GM21360 (cell line): ENCODE data around the gene SUMF2.
"Not testable (repeated sequence)": the region's sequence is repeated elsewhere in the genome, so short reads cannot be mapped to it uniquely, and the experiment has no call there.

Experiments used
- ATAC-seq: cut with Tn5 transposase; IDR thresholded peaks from one replicate; pipeline ENCODE4 v1.9.1; 2021; ENCODE audit warnings: mild to moderate bottlenecking, moderate library complexity; ENCODE audit not compliant: unreplicated experiment

SUMF2 gene

GRCh38 chr7:56053993-56054392, 10.1 kb upstream of the SUMF2 start:
- ATAC-seq: no peak

GRCh38 chr7:56062382-56062781, 1.7 kb upstream of the SUMF2 start:
- no peak for ATAC-seq

- ATAC-seq: no peak
These were observed 595 bp upstream of the SUMF2 start for GRCh38 chr7:56063500-56063881.

GRCh38 chr7:56066376-56066775, 2.3 kb downstream of the SUMF2 start:
- ATAC-seq: not testable (repeated sequence)

- ATAC-seq: peak; percentile 74
These were observed 10.3 kb downstream of the SUMF2 start for GRCh38 chr7:56074371-56074791.

DNA sequence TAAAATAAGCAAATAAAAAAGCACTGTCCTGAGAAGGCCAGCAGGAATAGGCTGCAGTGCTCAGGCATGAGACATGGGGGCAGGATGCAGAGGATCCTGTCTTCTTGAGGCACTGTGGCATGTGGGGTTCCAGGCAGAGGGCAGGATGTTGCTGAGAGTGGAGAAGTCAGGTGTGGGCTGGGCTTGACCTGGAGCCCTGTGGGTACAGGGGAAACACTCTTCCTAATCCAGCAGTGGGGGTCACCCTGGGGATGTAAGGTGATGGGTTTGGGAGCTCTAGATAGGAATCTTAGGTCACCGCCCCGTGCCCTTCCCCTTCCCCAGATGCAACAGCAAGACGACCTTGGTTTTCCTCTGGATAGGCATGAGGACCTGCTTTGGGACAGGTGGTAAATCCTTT, 13.6 kb downstream of the SUMF2 start:
- ATAC-seq: no peak

GRCh38 chr7:56078196-56078595, 14.1 kb downstream of the SUMF2 start:
- no peak for ATAC-seq

- no peak for ATAC-seq
These were observed 15.5 kb downstream of the SUMF2 start for GRCh38 chr7:56079450-56080185.

GRCh38 chr7:56080726-56081435, 16.8 kb downstream of the SUMF2 start:
- not testable (repeated sequence) for ATAC-seq

GRCh38 chr7:56081626-56082340, 17.7 kb downstream of the SUMF2 start:
- no peak for ATAC-seq

- no peak for ATAC-seq
These were observed 19.2 kb downstream of the SUMF2 start for GRCh38 chr7:56083150-56083785.

DNA sequence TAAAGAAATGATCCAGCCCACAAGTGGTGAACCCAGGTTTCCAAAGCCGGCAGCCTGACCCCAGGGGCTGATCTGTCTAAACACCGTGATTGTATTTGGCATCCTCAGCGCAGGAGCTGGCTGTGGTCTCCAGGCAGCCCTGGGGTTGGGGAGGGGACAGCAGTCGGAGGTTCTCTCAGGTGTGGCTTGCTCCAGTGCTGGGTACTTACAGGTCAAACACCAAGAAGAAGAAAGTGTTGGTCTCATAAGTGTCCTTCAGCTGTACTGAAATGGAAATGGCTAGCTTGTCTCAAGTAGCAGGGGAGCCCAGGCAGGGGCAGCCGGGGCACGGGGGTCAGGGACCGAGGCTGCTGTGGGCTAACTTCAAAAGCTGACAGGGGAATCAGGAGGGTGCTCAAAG, 22.7 kb downstream of the SUMF2 start:
- ATAC-seq: no peak

DNA sequence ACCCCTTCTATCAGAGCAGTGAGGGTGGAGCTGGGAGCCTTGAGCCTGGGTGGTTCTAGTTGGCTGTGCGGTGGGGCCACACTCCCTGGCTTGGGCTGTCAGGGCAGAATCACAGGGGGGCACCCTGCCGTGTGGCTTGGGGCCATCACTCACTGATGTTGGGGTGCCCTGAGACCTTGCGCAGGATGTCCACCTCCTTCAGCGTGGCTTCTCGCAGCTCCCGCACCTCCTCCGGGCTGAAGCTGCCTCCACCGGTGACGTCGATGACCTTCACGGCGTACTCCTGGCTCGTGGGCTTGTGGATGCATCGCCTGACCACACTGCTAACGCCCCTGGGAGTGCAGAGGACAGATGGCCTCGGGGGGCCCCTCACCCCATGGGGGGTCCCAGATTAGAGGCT, 23.4 kb downstream of the SUMF2 start:
- no peak for ATAC-seq

DNA sequence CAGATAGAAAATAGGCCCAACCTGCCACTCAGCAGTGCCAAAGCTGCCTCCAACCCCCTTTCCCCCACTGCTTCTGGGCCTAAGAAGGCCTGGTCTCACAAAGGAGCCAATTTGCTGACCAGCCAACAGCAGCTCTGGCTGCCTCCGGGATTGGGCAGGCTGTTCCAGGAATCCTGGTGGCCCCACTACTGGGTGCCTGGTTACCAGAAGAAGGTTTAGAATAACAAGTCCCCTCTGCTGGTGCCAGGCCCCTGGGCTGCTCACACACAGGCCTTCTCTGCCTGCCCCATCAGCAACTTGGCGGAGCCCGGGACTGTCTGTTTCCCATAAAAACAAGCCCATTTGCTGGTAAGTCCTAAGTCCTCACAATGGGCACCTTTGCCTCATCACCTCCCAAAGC, 27.5 kb downstream of the SUMF2 start:
- ATAC-seq: no peak

DNA sequence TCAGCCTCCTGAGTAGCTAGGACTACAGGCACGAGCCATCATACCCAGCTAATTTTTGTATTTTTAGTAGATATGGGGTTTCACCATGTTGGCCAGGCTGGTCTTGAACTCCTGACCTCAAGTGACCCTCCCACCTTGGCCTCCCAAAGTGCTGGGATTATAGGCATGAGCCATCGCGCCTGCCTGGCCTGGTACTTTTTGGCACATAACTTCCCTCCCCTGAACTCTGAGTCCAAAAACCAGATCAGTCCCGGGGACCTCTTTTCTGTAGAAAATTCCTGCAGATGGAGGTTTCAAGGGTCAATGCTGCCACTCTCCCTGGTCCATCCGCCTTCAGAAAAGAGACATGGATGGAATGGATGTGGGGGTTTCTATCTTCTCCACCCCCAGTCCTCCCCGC, 28.3 kb downstream of the SUMF2 start:
- ATAC-seq: not testable (repeated sequence)

- no peak for ATAC-seq
These were observed 28.9 kb downstream of the SUMF2 start, which contains the start of gene PHKG1 for GRCh38 chr7:56092789-56093531. Gene PHKG1 (minus strand): TSS chr7:56092952. CDS start chr7:56088941, 4,011 bp downstream.

DNA sequence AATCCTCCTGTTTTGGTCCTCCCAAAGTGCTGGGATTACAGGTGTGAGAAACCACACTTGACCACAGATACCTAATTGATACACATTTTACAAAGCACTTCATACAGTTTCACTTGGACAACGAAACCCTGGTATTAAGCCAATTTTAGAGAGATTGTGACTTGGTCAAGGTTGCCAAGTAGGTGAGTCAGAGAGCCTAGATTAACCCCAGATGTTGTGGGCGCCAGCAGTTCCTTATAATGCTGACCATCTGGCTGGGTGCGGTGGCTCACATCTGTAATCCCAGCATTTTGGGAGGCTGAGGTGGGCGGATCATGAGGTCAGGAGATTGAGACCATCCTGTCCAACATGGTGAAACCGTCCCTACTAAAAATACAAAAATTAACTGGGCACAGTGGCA, 33.6 kb downstream of the SUMF2 start:
- no peak for ATAC-seq

- ATAC-seq: not testable (repeated sequence)
These were observed 34.3 kb downstream of the SUMF2 start for GRCh38 chr7:56098187-56099008.

GRCh38 chr7:56099653-56100052, 35.6 kb downstream of the SUMF2 start:
- no peak for ATAC-seq

DNA sequence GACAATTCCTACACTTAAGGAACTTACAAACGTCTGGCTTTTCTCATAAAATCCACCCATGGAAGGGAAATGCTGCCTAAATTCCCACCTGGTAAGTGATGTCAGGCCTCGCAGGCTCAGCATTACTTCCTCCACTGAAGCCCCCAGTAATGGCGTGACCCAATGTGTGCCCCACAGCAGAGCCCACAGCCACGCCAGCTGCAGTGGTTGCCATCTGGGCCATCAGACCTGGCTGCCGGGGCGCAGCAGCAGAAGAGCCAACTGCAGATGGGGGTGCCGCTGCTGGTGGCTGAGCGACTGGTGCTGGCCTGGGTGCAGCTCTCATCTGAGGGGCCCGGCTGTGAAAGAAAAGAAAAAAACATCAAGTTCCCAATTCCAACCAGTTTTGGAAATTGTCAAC, 40.1 kb downstream of the SUMF2 start:
- not testable (repeated sequence) for ATAC-seq
